IMR-90 (cell line): ENCODE measurements around the gene TM4SF4. TPM values are rescaled to one million over a fixed set of nuclear protein-coding genes. Genes with fewer than 3 reads are reported as not detected.
A peak's percentile ranks its signal among the peaks of the same experiment; 100 is the strongest.

Source experiments
- ATAC-seq: fragments of 200-7000 bp; cut with Tn5 transposase; 2 replicates; pipeline ENCODE4 v1.9.1; 2020; ENCODE audit warnings: low read depth, mild to moderate bottlenecking, moderate library complexity
- BruUV-seq: library from RNA; stranded (reverse); fragments of 400-500 nt; replicated peaks from 2 replicates; lab custom pipeline; 2021; lab: Mats Ljungman, UMichigan
- CTCF ChIA-PET: fragments of 300-600 bp; formaldehyde crosslinking; extraction: SDS; loops from one replicate; lab custom pipeline; 2021; ENCODE audit warnings: antibody characterized with exemption; lab: Yijun Ruan, JAX
- POLR2A ChIA-PET: fragments of 300-600 bp; sonication (Branson Sonifier 250); formaldehyde crosslinking; loops from one replicate; lab custom pipeline; 2022; ENCODE audit warnings: antibody characterized with exemption; ENCODE audit not compliant: unreplicated experiment; lab: Charles Lee
- DNase-seq: peaks from one replicate; pipeline ENCODE4 v3.0.0; 2013
- H2AFZ ChIP-seq: replicated peaks from 2 replicates; pipeline ENCODE3; 2013; ENCODE audit warnings: low read length, mild to moderate bottlenecking; ENCODE audit not compliant: poor library complexity
- H2AK5ac ChIP-seq: 2 replicates; pipeline ENCODE4 v1.6.1; 2013; ENCODE audit warnings: low read depth, low read length, inconsistent platforms
- H2AK9ac ChIP-seq: replicated peaks from 2 replicates; pipeline ENCODE3; 2013; ENCODE audit warnings: mild to moderate bottlenecking, low read depth, low read length, moderate library complexity; ENCODE audit not compliant: poor library complexity
- H2BK120ac ChIP-seq: 2 replicates; pipeline ENCODE4 v1.6.1; 2013; ENCODE audit warnings: low read depth, low read length, inconsistent platforms
- H2BK15ac ChIP-seq: 3 replicates; pipeline ENCODE4 v1.6.1; 2013; ENCODE audit warnings: low read depth, low read length, inconsistent platforms
- H2BK20ac ChIP-seq: 2 replicates; pipeline ENCODE4 v1.6.1; 2013; ENCODE audit warnings: low read depth, mild to moderate bottlenecking, inconsistent platforms, low read length, moderate library complexity
- H2BK5ac ChIP-seq: 2 replicates; pipeline ENCODE4 v1.6.1; 2013; ENCODE audit warnings: mild to moderate bottlenecking, low read depth, low read length, inconsistent platforms; ENCODE audit not compliant: poor library complexity, severe bottlenecking
- H3K14ac ChIP-seq: replicated peaks from 2 replicates; pipeline ENCODE4 v1.6.1; 2013; ENCODE audit warnings: low read depth, low read length, inconsistent platforms
- H3K18ac ChIP-seq: 2 replicates; pipeline ENCODE4 v1.6.1; 2013; ENCODE audit warnings: low read depth, low read length, control low read depth
- H3K23ac ChIP-seq: 2 replicates; pipeline ENCODE4 v1.6.1; 2013; ENCODE audit warnings: low read depth, low read length, inconsistent platforms
- H3K27ac ChIP-seq: 2 replicates; pipeline ENCODE4 v1.5.1; 2013; ENCODE audit warnings: mild to moderate bottlenecking, control low read depth, low read length; ENCODE audit not compliant: insufficient read depth
- H3K27me3 ChIP-seq: 2 replicates; pipeline ENCODE4 v1.6.1; 2013; ENCODE audit warnings: low read length; ENCODE audit not compliant: control insufficient read depth, insufficient read depth
- H3K36me3 ChIP-seq: 2 replicates; pipeline ENCODE4 v1.6.1; 2013; ENCODE audit warnings: low read length, mixed read lengths; ENCODE audit not compliant: control insufficient read depth, insufficient read depth
- H3K4ac ChIP-seq: 2 replicates; pipeline ENCODE4 v1.6.1; 2013; ENCODE audit warnings: low read depth, low read length, inconsistent platforms
- H3K4me1 ChIP-seq: 2 replicates; pipeline ENCODE4 v1.6.1; 2013; ENCODE audit warnings: low read length, mixed read lengths; ENCODE audit not compliant: control insufficient read depth, insufficient read depth
- H3K4me2 ChIP-seq: 2 replicates; pipeline ENCODE4 v1.6.1; 2013; ENCODE audit warnings: low read depth, mild to moderate bottlenecking, control low read depth, low read length, moderate library complexity
- H3K4me3 ChIP-seq: 2 replicates; pipeline ENCODE4 v1.5.1; 2013; ENCODE audit warnings: low read depth, mild to moderate bottlenecking, control low read depth, low read length, moderate library complexity; ENCODE audit not compliant: insufficient read depth
- H3K56ac ChIP-seq: 2 replicates; pipeline ENCODE4 v1.6.1; 2013; ENCODE audit warnings: low read length, inconsistent platforms; ENCODE audit not compliant: insufficient read depth; ENCODE audit errors: extremely low read depth
- H3K79me1 ChIP-seq, 2 experiments: 2 replicates each; pipeline ENCODE4 v1.6.1; 2013; ENCODE audit warnings: low read length in 2 of 2, inconsistent platforms in 1 of 2, low read depth in 1 of 2
- H3K9ac ChIP-seq: 2 replicates; pipeline ENCODE4 v1.6.1; 2013; ENCODE audit warnings: low read depth, low read length, control low read depth
- H3K9me1 ChIP-seq: 2 replicates; pipeline ENCODE4 v1.6.1; 2013; ENCODE audit warnings: low read length, inconsistent platforms; ENCODE audit not compliant: insufficient read depth
- H3K9me3 ChIP-seq: 2 replicates; pipeline ENCODE4 v1.6.1; 2013; ENCODE audit warnings: low read length; ENCODE audit not compliant: control insufficient read depth, insufficient read depth
- H4K20me1 ChIP-seq: 2 replicates; pipeline ENCODE4 v1.6.1; 2013; ENCODE audit warnings: low read length, inconsistent platforms; ENCODE audit not compliant: insufficient read depth
- H4K5ac ChIP-seq: 2 replicates; pipeline ENCODE4 v1.6.1; 2013; ENCODE audit warnings: mild to moderate bottlenecking, low read depth, low read length, control low read depth
- H4K8ac ChIP-seq, 2 experiments: 2 replicates each; pipeline ENCODE4 v1.6.1; 2013; ENCODE audit warnings: low read depth in 2 of 2, low read length in 2 of 2, control low read depth in 1 of 2, inconsistent platforms in 1 of 2
- H4K91ac ChIP-seq: 2 replicates; pipeline ENCODE4 v1.6.1; 2013; ENCODE audit warnings: low read depth, low read length, inconsistent platforms; ENCODE audit not compliant: insufficient read depth
- BHLHE40 ChIP-seq: fragments of 150-350 bp; IDR thresholded peaks from 2 replicates; pipeline ENCODE4 v1.6.1; 2016; ENCODE audit warnings: mild to moderate bottlenecking, low read depth, low read length
- CEBPB ChIP-seq: IDR thresholded peaks from 2 replicates; pipeline ENCODE4 v1.6.1; 2012; ENCODE audit warnings: low read depth, low read length, improper control_type of control experiment
- CHD1 ChIP-seq: IDR thresholded peaks from 2 replicates; pipeline ENCODE4 v1.6.1; 2012; ENCODE audit warnings: low read depth, low read length, improper control_type of control experiment
- FOS ChIP-seq: fragments of 150-350 bp; IDR thresholded peaks from 2 replicates; pipeline ENCODE4 v1.6.1; 2016; ENCODE audit warnings: low read depth, low read length
- MAFK ChIP-seq: IDR thresholded peaks from 2 replicates; pipeline ENCODE4 v1.6.1; 2012; ENCODE audit warnings: low read depth, low read length, improper control_type of control experiment
- MAZ ChIP-seq: IDR thresholded peaks from 2 replicates; pipeline ENCODE4 v1.6.1; 2012; ENCODE audit warnings: low read depth, mild to moderate bottlenecking, low read length, improper control_type of control experiment, moderate library complexity, borderline replicate concordance
- MXI1 ChIP-seq: IDR thresholded peaks from 2 replicates; pipeline ENCODE4 v1.6.1; 2012; ENCODE audit warnings: low read depth, mild to moderate bottlenecking, low read length, moderate library complexity, borderline replicate concordance
- NFE2L2 ChIP-seq: fragments of 150-350 bp; IDR thresholded peaks from 2 replicates; pipeline ENCODE4 v1.6.1; 2016; ENCODE audit warnings: low read depth, mild to moderate bottlenecking, low read length
- POLR2A ChIP-seq: IDR thresholded peaks from 2 replicates; pipeline ENCODE4 v1.6.1; 2012; ENCODE audit warnings: mild to moderate bottlenecking, low read depth, low read length
- RAD21 ChIP-seq: IDR thresholded peaks from 2 replicates; pipeline ENCODE4 v1.6.1; 2012; ENCODE audit warnings: low read length, improper control_type of control experiment
- RCOR1 ChIP-seq: IDR thresholded peaks from 2 replicates; pipeline ENCODE4 v1.6.1; 2012; ENCODE audit warnings: mild to moderate bottlenecking, low read length, improper control_type of control experiment; ENCODE audit not compliant: insufficient replicate concordance
- RFX5 ChIP-seq: IDR thresholded peaks from 2 replicates; pipeline ENCODE4 v1.8.0; 2012; ENCODE audit warnings: low read depth, mild to moderate bottlenecking, low read length, moderate library complexity
- SMC3 ChIP-seq: fragments of 150-350 bp; IDR thresholded peaks from 2 replicates; pipeline ENCODE4 v1.6.1; 2016; ENCODE audit warnings: low read depth, mild to moderate bottlenecking, antibody characterized with exemption, low read length, moderate library complexity
- WGBS, 2 experiments: methylation state at CpG; one replicate each; pipeline versions ENCODE4 v1.1.5 to v1.1.7; 2013; ENCODE audit warnings: missing lambda C conversion rate in 2 of 2; ENCODE audit not compliant: insufficient read length in 1 of 2; ENCODE audit errors: extremely low coverage in 2 of 2; 5-methylcytosine and 5-hydroxymethylcytosine counted together
- dilution Hi-C: fragments of 300-500 bp; cut with HindIII; formaldehyde crosslinking; loops from one replicate; pipeline ENCODE4 v1.14.3; 2018; ENCODE audit warnings: low sequenced_read_pairs; ENCODE audit not compliant: unreplicated experiment
- in situ Hi-C: fragments of 300-500 bp; cut with MboI; formaldehyde crosslinking; loops from 3 replicates; pipeline ENCODE4 v1.14.3; 2019; ENCODE audit warnings: low sequenced_read_pairs, inconsistent platforms, mixed read lengths
- intact Hi-C: fragments of 100-400 bp; cut with micrococcal nuclease; formaldehyde crosslinking; loops from 2 replicates; pipeline ENCODE4 v1.10.0; 2022
- polyA plus RNA-seq, 3 experiments: library from polyadenylated mRNA; depleted of rRNA; stranded (reverse); fragments of >200 nt; gene quantifications; 2 replicates each; pipeline ENCODE4 v1.2.3, GENCODE V29; 2012; ENCODE audit warnings: low replicate concordance in 1 of 3
- total RNA-seq: library from RNA; depleted of rRNA; stranded (reverse); fragments of >200 nt; gene quantifications from 2 replicates; pipeline ENCODE4 v1.2.3, GENCODE V29; 2012
- TF ChIP-seq, protein P1 (sequence below): fragments of 150-350 bp; IDR thresholded peaks from 2 replicates; pipeline ENCODE4 v1.6.1; 2017; ENCODE audit warnings: mild to moderate bottlenecking, antibody characterized with exemption, low read length, low read depth
- TF ChIP-seq, protein P2 (sequence below): conservative IDR thresholded peaks from 2 replicates; pipeline ENCODE4 v1.5.1; 2012; ENCODE audit warnings: mild to moderate bottlenecking, low read depth, low read length, improper control_type of control experiment
- TF ChIP-seq, protein P3 (sequence below): fragments of 150-350 bp; IDR thresholded peaks from 2 replicates; pipeline ENCODE4 v1.6.1; 2016; ENCODE audit warnings: low read depth, mild to moderate bottlenecking, low read length, moderate library complexity, borderline replicate concordance

TM4SF4 gene
- total and polyA plus RNA-seq, 2 of the 4 experiments (the other 2 are of a cell fraction): 0.60 to 1.6 TPM

- H2BK120ac ChIP-seq: no peak overlapping the region
- H3K18ac ChIP-seq: peak overlapping the region; percentile 24; the same call in 1 of the 2 replicates
- no peaks in the 10 kb centered on the region; the same call in 1 of the 2 replicates for H4K20me1 ChIP-seq
- no peak overlapping the region for H3K4me3 ChIP-seq
- H2AK5ac ChIP-seq: no peak overlapping the region
- no peak overlapping the region for H2AK9ac ChIP-seq
- no peak overlapping the region for H2AFZ ChIP-seq
- H3K9me3 ChIP-seq: no peaks in the 10 kb centered on the region
- peak overlapping the region; percentile 56 for H2BK5ac ChIP-seq
- peaks cover 24% of the 10 kb centered on the region for H3K4me1 ChIP-seq
- H4K5ac ChIP-seq: no peak overlapping the region
- no peaks in the 10 kb centered on the region for H3K27me3 ChIP-seq
- peaks cover 30 to 74% of the 10 kb centered on the region in 2 experiments for H3K79me1 ChIP-seq
- TF ChIP-seq MAZ: no peak
- no peak for TF ChIP-seq MAFK
- TF ChIP-seq NFE2L2: no peak
- TF ChIP-seq SMC3: no peak
- TF ChIP-seq, protein P1, sequence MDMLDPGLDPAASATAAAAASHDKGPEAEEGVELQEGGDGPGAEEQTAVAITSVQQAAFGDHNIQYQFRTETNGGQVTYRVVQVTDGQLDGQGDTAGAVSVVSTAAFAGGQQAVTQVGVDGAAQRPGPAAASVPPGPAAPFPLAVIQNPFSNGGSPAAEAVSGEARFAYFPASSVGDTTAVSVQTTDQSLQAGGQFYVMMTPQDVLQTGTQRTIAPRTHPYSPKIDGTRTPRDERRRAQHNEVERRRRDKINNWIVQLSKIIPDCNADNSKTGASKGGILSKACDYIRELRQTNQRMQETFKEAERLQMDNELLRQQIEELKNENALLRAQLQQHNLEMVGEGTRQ: no peak
- no peak for TF ChIP-seq RFX5
- TF ChIP-seq BHLHE40: no peak
- TF ChIP-seq RAD21: no peak
- TF ChIP-seq, protein P2, sequence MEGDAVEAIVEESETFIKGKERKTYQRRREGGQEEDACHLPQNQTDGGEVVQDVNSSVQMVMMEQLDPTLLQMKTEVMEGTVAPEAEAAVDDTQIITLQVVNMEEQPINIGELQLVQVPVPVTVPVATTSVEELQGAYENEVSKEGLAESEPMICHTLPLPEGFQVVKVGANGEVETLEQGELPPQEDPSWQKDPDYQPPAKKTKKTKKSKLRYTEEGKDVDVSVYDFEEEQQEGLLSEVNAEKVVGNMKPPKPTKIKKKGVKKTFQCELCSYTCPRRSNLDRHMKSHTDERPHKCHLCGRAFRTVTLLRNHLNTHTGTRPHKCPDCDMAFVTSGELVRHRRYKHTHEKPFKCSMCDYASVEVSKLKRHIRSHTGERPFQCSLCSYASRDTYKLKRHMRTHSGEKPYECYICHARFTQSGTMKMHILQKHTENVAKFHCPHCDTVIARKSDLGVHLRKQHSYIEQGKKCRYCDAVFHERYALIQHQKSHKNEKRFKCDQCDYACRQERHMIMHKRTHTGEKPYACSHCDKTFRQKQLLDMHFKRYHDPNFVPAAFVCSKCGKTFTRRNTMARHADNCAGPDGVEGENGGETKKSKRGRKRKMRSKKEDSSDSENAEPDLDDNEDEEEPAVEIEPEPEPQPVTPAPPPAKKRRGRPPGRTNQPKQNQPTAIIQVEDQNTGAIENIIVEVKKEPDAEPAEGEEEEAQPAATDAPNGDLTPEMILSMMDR: no peak
- TF ChIP-seq CHD1: no peak
- no peak for TF ChIP-seq RCOR1
- TF ChIP-seq CEBPB: no peak
- TF ChIP-seq POLR2A: no peak
- no peak for TF ChIP-seq MXI1
- TF ChIP-seq, protein P3, sequence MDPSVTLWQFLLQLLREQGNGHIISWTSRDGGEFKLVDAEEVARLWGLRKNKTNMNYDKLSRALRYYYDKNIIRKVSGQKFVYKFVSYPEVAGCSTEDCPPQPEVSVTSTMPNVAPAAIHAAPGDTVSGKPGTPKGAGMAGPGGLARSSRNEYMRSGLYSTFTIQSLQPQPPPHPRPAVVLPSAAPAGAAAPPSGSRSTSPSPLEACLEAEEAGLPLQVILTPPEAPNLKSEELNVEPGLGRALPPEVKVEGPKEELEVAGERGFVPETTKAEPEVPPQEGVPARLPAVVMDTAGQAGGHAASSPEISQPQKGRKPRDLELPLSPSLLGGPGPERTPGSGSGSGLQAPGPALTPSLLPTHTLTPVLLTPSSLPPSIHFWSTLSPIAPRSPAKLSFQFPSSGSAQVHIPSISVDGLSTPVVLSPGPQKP: no peak
- no peak for TF ChIP-seq FOS
- WGBS, 2 experiments: no CpG with 5 or more reads among the region's 4 CpGs
- H3K9me1 ChIP-seq: peaks cover 15% of the 10 kb centered on the region; the same call in 1 of the 2 replicates
- no peak overlapping the region for H3K4me2 ChIP-seq
- no peak overlapping the region for H3K14ac ChIP-seq
- DNase-seq (no peak), ATAC-seq (no peak)
- no peak overlapping the region; the same call in 1 of the 2 replicates for H4K91ac ChIP-seq
- no TSS peak for BruUV-seq
- POLR2A ChIA-PET: no interaction called here
- intact Hi-C loops (loop anchor here (5.0 kb wide), 1 partner anchor 123 kb away; the partner anchor contains the start of gene WWTR1), dilution Hi-C loops (no loop called here), in situ Hi-C loops (no loop called here)
- no peak overlapping the region for H3K4ac ChIP-seq
- peaks cover 3% of the 10 kb centered on the region; the same call in 1 of the 2 replicates for H3K36me3 ChIP-seq
- CTCF ChIA-PET: interaction anchor here (0.5 to 0.9 kb wide), 3 partner anchors 22 to 124 kb away, joined by 3 read pairs; partner anchors contain the start of gene WWTR1
- no peak overlapping the region for H3K27ac ChIP-seq
- H3K56ac ChIP-seq: no peak overlapping the region
- no peak overlapping the region for H4K8ac ChIP-seq
- H2BK15ac ChIP-seq: no peak overlapping the region
- no peak overlapping the region for H3K9ac ChIP-seq
- no peak overlapping the region for H2BK20ac ChIP-seq
- peak overlapping the region; percentile 28; the same call in 1 of the 2 replicates for H3K23ac ChIP-seq
These were observed 59.6 kb downstream of the TM4SF4 start for GRCh38 chr3:149534082-149534481.
